ENCODE measurements around the gene HAUS3.
"Not testable (repeated sequence)": the region's sequence is repeated elsewhere in the genome, so short reads cannot be mapped to it uniquely, and the experiment has no call there.

The HAUS3 gene

DNA sequence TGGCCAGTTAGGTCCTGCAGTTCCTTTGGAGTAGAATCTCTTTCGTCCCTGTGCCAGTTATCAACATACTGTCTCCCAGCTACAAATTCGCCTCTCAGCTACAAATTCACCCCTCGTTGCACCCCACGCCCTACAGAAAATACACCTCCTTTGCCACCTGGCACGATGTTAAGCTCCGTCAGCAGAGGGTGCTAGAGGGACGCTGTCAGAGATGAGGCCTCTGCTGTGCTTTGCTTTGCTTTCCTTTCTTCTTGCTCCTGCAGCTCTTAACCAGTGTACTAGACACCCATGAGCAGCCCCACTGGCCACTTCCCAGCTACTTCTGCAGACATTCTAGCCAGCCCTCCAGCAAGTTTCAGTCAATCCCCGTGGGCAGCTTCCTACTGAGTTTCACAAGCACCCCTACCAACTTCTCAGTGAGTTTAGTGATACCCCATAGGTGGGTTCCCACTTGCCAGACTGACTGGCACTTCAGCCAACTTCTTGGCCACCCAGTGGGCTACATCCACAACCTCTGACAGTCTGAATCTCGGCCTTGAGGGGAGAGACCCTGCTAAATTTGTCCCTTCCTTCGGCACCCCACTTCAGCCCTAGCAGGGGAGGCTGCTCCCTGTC lies 21.8 kb downstream of the HAUS3 start:
- peak; percentile 64 for DNase-seq (ENCODE audit: low spot score)

DNA sequence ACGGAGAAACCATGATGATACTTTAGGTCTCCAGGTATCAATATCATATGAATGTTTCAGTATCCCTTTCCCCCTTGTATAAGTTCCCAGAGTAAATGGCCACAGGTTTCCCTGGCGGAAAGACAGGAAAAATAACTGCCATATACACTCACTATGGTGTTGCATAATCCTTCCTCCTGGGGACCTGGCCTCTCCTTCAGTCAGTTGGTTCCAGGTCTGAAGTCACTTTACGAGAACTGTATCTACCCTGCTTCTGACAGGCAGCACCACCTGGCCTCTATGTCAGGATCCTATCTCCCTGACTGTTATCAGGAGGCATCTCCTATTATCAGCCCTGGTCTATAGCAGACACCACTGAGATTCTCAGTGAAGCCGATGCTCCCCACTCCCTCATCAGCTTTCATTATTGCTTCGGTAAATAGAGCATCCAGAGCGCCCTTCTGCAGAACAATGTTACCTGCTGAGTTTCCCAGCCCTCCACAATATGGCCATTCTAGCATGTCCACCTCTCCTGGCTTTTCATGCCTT lies 22.6 kb downstream of the HAUS3 start:
- no peak for DNase-seq (ENCODE audit: low spot score)

DNA sequence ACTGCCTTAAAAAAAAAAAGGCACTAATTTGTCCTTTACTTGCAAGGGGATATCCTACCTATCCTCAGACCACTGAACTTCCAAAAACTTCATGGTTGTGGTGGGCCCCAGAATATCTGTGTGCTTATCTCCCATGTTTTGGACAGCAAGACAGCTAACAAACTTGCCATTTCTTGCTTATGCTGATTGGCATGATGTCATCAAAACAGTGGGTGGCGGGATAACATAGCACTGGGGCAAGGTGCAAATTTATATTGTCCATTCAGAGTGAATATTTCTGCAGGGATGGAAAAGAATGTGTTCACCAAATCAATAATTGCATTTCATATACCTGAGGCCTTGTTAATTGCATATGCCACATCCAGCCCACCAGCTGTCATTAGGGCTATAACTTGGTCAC lies 23.5 kb downstream of the HAUS3 start:
- DNase-seq (ENCODE audit: low spot score) = no peak

DNA sequence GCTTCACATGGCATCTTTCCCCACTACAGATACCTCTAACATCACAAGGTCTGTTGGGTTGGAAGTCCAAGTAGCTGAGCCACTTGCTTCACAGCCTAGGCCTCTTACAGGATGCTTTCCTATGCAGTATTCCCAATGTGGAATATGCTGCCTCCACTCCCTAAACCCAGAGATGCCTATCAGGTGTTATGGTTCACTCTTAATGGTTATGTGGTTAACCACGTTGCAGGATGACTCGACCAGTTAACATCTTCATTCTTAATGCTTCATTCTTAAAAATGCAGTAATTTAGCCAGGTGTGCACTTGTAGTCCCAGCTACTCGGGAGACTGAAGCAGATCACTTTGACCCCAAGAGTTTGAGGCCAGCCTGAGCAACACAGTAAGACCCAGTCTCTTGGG lies 24.2 kb downstream of the HAUS3 start:
- DNase-seq (ENCODE audit: low spot score) = no peak

DNA sequence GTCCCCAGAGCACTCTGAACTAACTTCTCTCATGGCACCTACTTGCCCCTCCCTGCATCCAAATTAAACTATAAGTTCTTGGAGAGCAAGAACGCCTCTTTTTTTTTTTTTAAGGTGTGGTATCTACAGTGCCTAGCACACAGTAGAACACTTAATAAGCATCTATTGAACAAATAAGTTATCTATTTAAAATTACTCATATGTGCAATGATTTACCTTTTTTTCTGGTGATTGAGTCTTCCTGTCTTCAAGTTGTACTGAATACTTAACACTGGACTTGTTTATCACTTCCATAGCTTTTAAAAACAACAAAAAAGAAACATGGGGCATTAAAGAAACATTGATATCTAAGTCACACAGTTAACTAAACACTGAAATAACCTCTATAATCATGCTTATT lies 29.1 kb downstream of the HAUS3 start:
- DNase-seq (ENCODE audit: low spot score) = no peak

DNA sequence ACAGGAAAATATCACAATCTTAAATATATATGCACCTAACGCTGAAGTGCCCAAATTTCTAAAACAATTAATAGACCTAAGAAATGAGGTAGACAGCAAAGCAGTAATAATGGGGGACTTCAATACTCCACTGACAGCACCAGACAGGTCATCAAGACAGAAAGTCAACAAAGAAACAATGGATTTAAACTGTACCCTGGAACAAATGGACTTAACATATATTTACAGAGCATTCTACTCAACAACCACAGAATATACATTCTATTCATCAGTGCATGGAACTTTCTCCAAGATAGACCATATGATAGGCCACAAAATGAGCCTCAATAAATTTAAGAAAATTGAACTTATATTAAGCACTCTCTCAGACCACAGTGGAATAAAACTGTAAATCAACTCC lies 39.1 kb downstream of the HAUS3 start:
- not testable (repeated sequence) for DNase-seq (ENCODE audit: low spot score)

DNA sequence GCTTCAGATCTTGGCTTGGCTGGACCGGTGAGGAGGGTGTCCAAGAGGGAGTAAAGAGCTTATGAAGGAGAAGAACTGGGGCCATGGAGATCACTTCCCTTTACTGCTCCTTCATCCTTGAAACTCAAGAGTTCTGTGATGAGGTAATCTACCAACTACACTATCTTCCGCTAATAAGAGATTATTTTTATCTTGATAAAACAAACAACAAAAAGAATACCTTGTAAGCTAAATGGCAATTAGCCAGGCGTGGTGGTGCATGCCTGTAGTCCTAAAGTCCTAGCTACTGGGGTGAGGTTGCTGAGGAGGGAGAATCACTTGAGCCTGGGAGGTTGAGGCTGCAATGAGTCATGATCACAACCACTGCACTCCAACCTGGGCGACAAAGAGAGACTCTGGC lies 47.4 kb downstream of the HAUS3 start:
- DNase-seq (ENCODE audit: low spot score) = no peak

DNA sequence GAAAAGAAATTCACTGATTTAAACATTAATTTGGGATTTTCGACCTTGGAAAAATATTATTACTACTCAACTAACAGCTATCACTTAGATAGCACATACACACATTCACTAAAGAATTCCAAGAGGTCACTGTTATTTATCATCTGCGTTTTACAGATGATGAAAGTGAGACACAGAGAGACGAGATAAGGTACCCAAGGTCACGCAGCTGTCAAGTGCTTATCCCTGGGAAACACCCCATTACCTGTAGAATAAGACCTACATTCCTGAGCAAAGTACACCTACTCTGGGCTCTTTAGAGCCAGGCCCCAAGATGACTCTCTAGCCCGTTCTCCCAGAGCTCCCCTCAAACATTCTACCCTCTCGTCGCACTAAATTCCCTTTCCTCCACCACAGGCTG lies 48.6 kb downstream of the HAUS3 start:
- DNase-seq (ENCODE audit: low spot score) = no peak

DNA sequence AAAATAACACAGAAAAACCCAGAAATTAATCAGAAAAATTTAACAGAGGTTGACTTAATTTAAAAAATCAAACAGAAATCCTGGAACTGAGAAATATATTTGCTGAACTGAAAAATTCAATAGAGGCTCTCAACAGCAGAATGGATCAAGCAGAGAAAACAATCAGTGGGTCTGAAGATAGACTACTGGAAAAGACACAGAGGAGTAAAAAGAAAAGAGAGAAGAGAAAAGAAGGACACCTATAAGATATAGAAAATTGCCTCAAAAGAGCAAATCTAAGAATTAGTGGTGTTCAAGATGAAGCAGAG lies 55.1 kb downstream of the HAUS3 start:
- DNase-seq (ENCODE audit: low spot score) = no peak

DNA sequence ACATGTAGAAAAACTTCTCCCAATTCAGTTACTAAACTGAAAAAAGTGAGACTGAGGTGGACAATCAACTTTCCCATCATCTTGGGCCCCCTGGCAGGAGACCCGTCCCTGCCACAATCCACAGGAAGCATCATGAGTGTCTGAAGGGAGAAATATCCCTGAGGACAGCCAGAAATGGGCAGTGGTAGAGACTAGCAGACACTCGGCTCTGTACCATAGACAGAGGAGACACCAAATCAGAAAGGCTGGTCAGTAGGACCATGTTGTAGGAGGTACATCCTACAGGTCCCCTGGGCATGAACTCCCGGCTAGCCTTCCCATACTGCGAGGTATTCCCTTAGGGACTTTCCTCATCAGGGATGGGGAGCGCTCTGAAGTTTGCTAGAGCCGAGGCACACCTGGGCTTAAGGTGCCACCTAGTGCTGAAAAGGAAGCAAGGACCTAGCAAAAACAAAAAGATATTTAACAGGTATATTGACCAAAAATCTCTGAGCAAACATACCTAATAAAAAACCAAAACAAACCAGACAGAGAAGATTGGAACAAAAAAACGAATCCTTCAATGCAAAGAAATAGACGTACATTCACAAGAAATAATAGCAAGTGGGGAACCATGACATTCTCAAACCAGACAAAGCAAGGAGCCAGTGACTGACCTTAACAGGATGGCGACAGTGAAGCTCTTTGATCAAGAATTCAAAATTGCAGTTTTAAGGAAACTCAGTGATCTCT lies 55.6 kb downstream of the HAUS3 start:
- DNase-seq (ENCODE audit: low spot score) = no peak

DNA sequence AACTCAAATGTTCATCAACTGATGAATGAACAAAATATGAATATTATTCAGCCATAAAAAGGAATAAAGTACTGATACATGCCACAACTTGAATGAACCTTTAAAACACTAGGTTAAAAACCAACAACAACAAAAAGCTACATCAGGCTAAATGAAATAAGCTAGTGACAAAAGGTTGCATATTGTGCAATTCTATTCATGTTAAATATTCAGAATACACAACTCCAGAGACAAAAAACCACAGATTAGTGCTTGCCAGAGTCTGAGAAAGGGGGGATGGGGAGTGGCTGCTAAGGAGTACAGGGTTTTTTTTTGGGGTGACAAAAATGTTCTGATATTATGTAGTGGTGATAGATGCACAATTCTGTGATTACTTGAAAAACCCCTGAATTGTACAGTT lies 58.5 kb downstream of the HAUS3 start:
- no peak for DNase-seq (ENCODE audit: low spot score)

DNA sequence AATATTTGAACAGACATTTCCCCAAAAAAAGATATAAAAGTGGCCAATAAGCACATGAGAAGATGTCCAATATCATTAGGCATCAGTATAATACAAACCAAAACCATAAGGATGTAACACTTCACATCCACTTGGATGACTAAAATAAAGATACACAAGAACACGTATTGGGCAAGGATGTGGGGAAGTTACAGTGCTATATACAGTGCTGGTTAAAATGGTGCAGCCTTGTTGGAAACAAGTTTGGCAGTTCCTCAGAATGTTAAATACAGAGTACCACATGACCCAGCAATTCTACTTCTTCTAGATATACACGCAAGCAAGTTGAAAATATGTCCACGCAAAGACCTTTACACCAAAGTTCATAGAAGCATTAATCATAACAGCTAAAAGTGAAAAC lies 58.9 kb downstream of the HAUS3 start:
- DNase-seq (ENCODE audit: low spot score) = no peak

DNA sequence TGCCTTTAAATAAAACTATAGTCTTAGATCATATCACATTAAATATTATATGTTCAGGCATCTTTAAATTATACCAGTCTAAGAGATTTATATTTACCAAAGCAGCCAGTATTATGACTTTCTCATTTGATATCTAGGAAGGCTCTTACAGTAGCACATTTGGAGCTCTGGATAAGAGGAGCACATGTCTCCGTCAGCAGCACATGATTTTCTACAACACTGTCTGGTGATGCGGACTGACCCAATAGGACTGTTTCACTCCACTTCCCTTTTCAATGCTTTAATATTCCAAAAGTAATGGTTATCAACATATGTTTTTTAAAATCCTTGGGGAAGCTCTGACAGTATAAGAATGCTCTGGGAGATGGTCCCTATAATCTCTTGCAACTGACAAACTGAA lies 61.5 kb downstream of the HAUS3 start:
- DNase-seq (ENCODE audit: low spot score) = no peak

DNA sequence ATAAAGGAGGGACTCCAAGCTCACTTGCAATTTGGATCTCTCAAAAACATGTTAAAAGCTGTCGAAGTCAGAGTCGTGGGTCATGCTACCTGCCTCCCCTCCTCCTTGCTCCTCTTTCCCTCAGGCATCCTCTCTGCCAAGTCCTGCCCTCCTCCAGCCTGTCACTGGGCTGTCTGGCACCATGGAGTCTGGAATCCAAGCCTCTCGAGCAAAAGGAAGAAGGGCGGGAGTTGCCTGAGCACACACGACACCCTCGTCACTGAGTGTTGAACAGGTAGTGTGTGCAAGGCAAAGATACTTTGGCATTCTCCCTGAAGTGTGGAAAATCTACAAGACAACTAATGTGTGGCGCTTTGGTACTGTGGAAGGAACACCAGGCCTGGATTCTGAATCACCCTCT lies 62.2 kb downstream of the HAUS3 start:
- no peak for DNase-seq (ENCODE audit: low spot score)

DNA sequence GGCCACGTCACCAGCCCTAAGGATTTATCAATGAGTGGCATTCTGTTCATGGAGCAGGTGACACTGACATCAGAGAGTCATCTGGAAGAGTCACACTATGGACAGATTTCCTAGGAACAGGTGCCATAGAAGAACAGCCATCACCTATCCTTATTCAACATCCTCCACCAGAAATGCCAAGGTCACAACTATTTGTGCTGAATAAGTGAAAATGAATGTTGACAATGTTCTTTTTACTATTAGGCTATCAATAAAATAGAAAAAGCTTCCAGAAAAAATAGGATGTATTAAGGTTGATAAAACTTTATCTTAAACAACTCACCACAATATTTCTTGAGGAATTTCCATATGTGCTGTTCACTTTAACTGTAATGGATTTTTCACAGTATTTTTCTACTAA lies 62.9 kb downstream of the HAUS3 start:
- DNase-seq (ENCODE audit: low spot score) = no peak
